OCI-LY3 (cell line): ENCODE results near the gene ESPNL.

ENCODE experiments used
- H2AFZ ChIP-seq: fragments of 200-600, 300-600 bp; shearing (Covaris generic); 2 replicates; pipeline ENCODE4 v1.6.0; 2014; ENCODE audit warnings: antibody characterized with exemption, low read depth, low read length
- H3K27ac ChIP-seq: fragments of 200-600, 300-600 bp; sonication (generic); 2 replicates; pipeline ENCODE4 v1.5.1; 2014; ENCODE audit warnings: mild to moderate bottlenecking, low read length, moderate library complexity, mixed read lengths
- H3K27me3 ChIP-seq: fragments of 200-600, 300-600 bp; sonication (generic); 2 replicates; pipeline ENCODE4 v1.6.1; 2014; ENCODE audit warnings: low read depth, low read length, mixed read lengths
- H3K36me3 ChIP-seq: fragments of 200-600, 300-600 bp; sonication (generic); replicated peaks from 2 replicates; pipeline ENCODE3; 2014; ENCODE audit warnings: low read depth, low read length, mixed read lengths
- H3K4me1 ChIP-seq: fragments of 300-600, 200-600 bp; sonication (generic); 2 replicates; pipeline ENCODE4 v1.6.1; 2014; ENCODE audit warnings: low read length, mixed read lengths
- H3K4me2 ChIP-seq: fragments of 200-600, 300-600 bp; sonication (generic); 2 replicates; pipeline ENCODE4 v1.6.1; 2014; ENCODE audit warnings: low read length, mixed read lengths
- H3K4me3 ChIP-seq: fragments of 300-600, 200-600 bp; sonication (generic); 2 replicates; pipeline ENCODE4 v1.5.1; 2014; ENCODE audit warnings: antibody characterized with exemption, mild to moderate bottlenecking, low read length, moderate library complexity
- H3K79me2 ChIP-seq: fragments of 300-600, 200-600 bp; shearing (Covaris generic); 2 replicates; pipeline ENCODE4 v1.6.1; 2014; ENCODE audit warnings: mild to moderate bottlenecking, low read length, mixed read lengths
- H3K9ac ChIP-seq: fragments of 300-600, 200-600 bp; shearing (Covaris generic); 2 replicates; pipeline ENCODE4 v1.6.0; 2014; ENCODE audit warnings: mild to moderate bottlenecking, low read length, moderate library complexity
- H3K9me3 ChIP-seq: fragments of 200-600, 300-600 bp; shearing (Covaris generic); 2 replicates; pipeline ENCODE4 v1.6.1; 2014; ENCODE audit warnings: low read length, mixed read lengths; ENCODE audit not compliant: insufficient read depth
- H4K20me1 ChIP-seq: fragments of 200-600, 300-600 bp; sonication (generic); 2 replicates; pipeline ENCODE4 v1.6.1; 2016; ENCODE audit warnings: low read length, mixed read lengths; ENCODE audit not compliant: insufficient read depth
- EZH2phosphoT487 ChIP-seq: fragments of 200-600 bp; shearing (Covaris generic); IDR thresholded peaks from 2 replicates; pipeline ENCODE4 v1.6.1; 2018; ENCODE audit warnings: antibody characterized with exemption, mixed run types, low read depth
- TF ChIP-seq, protein P1 (sequence below): fragments of 200-600, 300-600 bp; sonication (generic); IDR thresholded peaks from 2 replicates; pipeline ENCODE4 v1.5.1; 2014; ENCODE audit warnings: antibody characterized with exemption, low read length, low read depth

ESPNL gene

DNA sequence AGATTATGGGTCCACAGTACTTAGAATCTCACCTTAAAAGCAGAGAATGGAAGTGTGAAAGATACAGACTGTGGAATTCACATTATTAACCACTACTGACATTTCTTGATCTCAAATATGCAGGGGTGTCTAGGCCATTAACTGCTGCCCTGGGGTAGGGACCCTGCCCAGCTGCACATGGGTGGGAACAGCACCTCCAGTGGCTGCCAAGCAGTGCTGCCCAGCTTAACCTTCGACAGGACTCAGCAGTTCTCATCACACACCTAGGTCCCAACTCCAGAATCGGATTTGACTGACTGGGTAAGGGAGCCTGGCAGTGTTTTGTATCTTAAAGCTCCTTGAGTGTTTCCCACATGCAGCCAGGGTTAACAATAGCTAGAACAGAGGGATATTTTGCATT lies 73.6 kb downstream of the ESPNL start:
- no peak overlapping the region for H3K27ac ChIP-seq
- no peaks in the 10 kb centered on the region for H3K79me2 ChIP-seq
- H3K27me3 ChIP-seq, result no peaks in the 10 kb centered on the region
- TF ChIP-seq, protein P1, sequence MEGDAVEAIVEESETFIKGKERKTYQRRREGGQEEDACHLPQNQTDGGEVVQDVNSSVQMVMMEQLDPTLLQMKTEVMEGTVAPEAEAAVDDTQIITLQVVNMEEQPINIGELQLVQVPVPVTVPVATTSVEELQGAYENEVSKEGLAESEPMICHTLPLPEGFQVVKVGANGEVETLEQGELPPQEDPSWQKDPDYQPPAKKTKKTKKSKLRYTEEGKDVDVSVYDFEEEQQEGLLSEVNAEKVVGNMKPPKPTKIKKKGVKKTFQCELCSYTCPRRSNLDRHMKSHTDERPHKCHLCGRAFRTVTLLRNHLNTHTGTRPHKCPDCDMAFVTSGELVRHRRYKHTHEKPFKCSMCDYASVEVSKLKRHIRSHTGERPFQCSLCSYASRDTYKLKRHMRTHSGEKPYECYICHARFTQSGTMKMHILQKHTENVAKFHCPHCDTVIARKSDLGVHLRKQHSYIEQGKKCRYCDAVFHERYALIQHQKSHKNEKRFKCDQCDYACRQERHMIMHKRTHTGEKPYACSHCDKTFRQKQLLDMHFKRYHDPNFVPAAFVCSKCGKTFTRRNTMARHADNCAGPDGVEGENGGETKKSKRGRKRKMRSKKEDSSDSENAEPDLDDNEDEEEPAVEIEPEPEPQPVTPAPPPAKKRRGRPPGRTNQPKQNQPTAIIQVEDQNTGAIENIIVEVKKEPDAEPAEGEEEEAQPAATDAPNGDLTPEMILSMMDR, result no peak
- no peak for TF ChIP-seq EZH2phosphoT487
- H3K4me3 ChIP-seq, result no peak overlapping the region
- H2AFZ ChIP-seq, result no peak overlapping the region
- H3K9me3 ChIP-seq, result no peaks in the 10 kb centered on the region
- no peaks in the 10 kb centered on the region for H4K20me1 ChIP-seq
- no peak overlapping the region for H3K4me2 ChIP-seq
- H3K36me3 ChIP-seq, result peaks cover 28% of the 10 kb centered on the region
- no peak overlapping the region for H3K9ac ChIP-seq
- H3K4me1 ChIP-seq, result peaks cover 3% of the 10 kb centered on the region; the same call in 1 of the 2 replicates

DNA sequence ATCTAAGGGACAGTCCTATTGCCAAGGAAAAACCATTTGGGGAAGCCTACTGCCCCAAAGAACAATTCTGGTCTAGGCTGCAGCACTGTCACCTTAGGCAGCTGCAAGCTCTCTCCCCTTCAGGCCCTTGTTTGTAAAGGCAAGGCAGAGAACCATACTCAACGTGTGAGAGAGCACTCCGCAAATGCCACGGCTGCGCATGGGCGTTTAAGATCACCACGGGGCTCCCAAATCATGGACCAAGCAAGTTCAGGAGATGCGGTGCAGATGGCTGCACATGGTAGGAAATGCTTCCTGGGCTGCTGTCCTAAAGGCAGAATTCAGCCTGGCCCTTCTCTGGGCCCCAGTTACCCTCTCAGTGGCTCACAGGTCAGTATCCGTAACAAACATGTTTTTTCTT lies 74.2 kb downstream of the ESPNL start:
- H3K27ac ChIP-seq, result no peak overlapping the region
- H3K36me3 ChIP-seq, result peaks cover 31% of the 10 kb centered on the region
- no peak overlapping the region for H3K9ac ChIP-seq
- H3K9me3 ChIP-seq, result no peaks in the 10 kb centered on the region
- no peaks in the 10 kb centered on the region for H4K20me1 ChIP-seq
- H3K4me3 ChIP-seq, result no peak overlapping the region
- no peak overlapping the region for H2AFZ ChIP-seq
- H3K27me3 ChIP-seq, result no peaks in the 10 kb centered on the region
- H3K79me2 ChIP-seq, result no peaks in the 10 kb centered on the region
- H3K4me2 ChIP-seq, result no peak overlapping the region
- H3K4me1 ChIP-seq, result peaks cover 3% of the 10 kb centered on the region; the same call in 1 of the 2 replicates
- no peak for TF ChIP-seq EZH2phosphoT487
- TF ChIP-seq, protein P1, result no peak

DNA sequence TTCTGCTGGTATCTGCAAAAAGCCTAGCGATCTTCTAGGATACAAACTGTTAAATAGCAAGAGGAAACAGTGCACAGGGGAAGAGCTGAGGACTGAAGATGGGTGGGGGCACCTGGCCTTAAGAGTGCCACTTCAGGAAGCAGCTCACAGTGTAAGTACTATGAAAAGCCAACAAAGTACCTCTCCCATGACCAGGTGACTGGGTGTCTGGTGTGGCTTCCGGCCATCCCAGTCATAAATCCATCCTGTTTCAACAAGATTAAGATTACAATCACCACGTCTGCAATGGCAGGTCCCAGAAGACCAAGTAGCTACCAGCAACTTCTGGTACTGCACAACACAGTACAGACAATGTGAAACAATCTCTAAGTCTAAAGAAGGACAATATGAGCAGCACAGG lies 74.6 kb downstream of the ESPNL start:
- H3K4me1 ChIP-seq, result peaks cover under 1% of the 10 kb centered on the region; the same call in 1 of the 2 replicates
- peaks cover 30% of the 10 kb centered on the region for H3K36me3 ChIP-seq

DNA sequence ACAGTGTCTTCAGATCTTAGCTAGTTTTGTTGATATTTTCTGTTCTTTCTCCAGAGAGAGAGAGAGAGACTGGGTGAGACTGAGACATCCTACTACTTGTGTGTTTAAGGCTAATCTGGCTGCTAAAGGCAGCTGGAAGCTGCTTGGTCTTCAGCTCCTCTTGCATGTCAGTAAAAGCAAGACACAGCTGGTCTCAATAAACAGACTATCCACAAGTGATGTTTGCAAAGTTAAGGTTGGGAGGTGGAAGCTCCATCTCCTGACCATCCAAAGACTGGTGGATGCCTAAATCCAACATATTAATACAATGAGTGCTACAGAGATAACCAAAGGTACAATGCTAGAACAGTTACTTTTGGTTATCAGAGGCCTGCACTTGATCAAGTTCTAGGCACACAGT lies 76.5 kb downstream of the ESPNL start:
- no peak for TF ChIP-seq EZH2phosphoT487
- TF ChIP-seq, protein P1, result no peak
- peaks cover 34% of the 10 kb centered on the region for H3K36me3 ChIP-seq
- no peak overlapping the region for H3K9ac ChIP-seq
- no peaks in the 10 kb centered on the region for H3K9me3 ChIP-seq
- no peak overlapping the region for H3K4me3 ChIP-seq
- no peak overlapping the region for H3K27ac ChIP-seq
- H3K4me2 ChIP-seq, result no peak overlapping the region
- H4K20me1 ChIP-seq, result no peaks in the 10 kb centered on the region
- no peaks in the 10 kb centered on the region for H3K79me2 ChIP-seq
- no peaks in the 10 kb centered on the region for H3K27me3 ChIP-seq
- H2AFZ ChIP-seq, result no peak overlapping the region
- no peaks in the 10 kb centered on the region for H3K4me1 ChIP-seq

More for the DNA sequence above, 74.6 kb downstream of the ESPNL start:
- no peaks in the 10 kb centered on the region for H3K9me3 ChIP-seq
- H3K9ac ChIP-seq, result no peak overlapping the region
- no peaks in the 10 kb centered on the region for H3K27me3 ChIP-seq
- no peak overlapping the region for H3K4me3 ChIP-seq
- no peak overlapping the region for H2AFZ ChIP-seq
- H3K4me2 ChIP-seq, result no peak overlapping the region
- no peaks in the 10 kb centered on the region for H3K79me2 ChIP-seq
- no peaks in the 10 kb centered on the region for H4K20me1 ChIP-seq
- no peak overlapping the region for H3K27ac ChIP-seq
- no peak for TF ChIP-seq EZH2phosphoT487
